ENCODE measurements around the gene CLCNKB. TPM values are rescaled to one million over a fixed set of nuclear protein-coding genes. Genes with fewer than 3 reads are reported as not detected.
"Not testable (repeated sequence)": the region's sequence is repeated elsewhere in the genome, so short reads cannot be mapped to it uniquely, and the experiment has no call there.

Gene CLCNKB
- total and polyA plus RNA-seq, 2 of the 13 experiments (the other 11 are each of a cell fraction or from before 2014, with no cell fraction given), result 0.04 TPM; not detected in 1

- H2AFZ ChIP-seq (ENCODE audit: low read length); H3K4me2 ChIP-seq (ENCODE audit: low read depth, low read length); BruUV-seq (replicated peaks); CTCF ChIA-PET (ENCODE audit: low intra/inter-chr PET ratio, low total read pairs); H4K20me1 ChIP-seq (ENCODE audit: insufficient read depth, low read length); FAIRE-seq; H3K9ac ChIP-seq (ENCODE audit: insufficient read depth, low read depth, low read length); H3K79me2 ChIP-seq (ENCODE audit: insufficient read depth, low read length); POLR2A ChIA-PET; H3K9me3 ChIP-seq (ENCODE audit: low read length); H3K4me3 ChIP-seq (replicated peaks in 1 of 3; ENCODE audit: insufficient read depth in 1 of 3, low read depth in 2 of 3, low read length in 3 of 3); DNase-seq (ENCODE audit: low spot score); intact Hi-C loops (cut with micrococcal nuclease; ENCODE audit: unreplicated experiment); ATAC-seq; in situ Hi-C loops (cut with HindIII; ENCODE audit: extremely low pct_ligation_motif_present, low pct_unique_long_range_greater_than_20kb); H3K27ac ChIP-seq (ENCODE audit: extremely low read length, insufficient read depth, low read length): not testable (repeated sequence)
- Histone ChIP-seq H3K27me3 (ENCODE audit: control insufficient read depth in 1 of 2, insufficient read depth in 2 of 2, low read length in 2 of 2) (peaks cover 0 to 10% of the 10 kb centered on the region in 2 experiments; a peak in 3 of 5 replicates), H3K4me1 (ENCODE audit: insufficient read depth, low read length) (peaks cover 50% of the 10 kb centered on the region), H3K36me3 (replicated peaks in 1 of 2; ENCODE audit: control insufficient read depth in 1 of 2, insufficient read depth in 2 of 2, low read length in 2 of 2) (peaks cover 0 to 11% of the 10 kb centered on the region in 2 experiments; a peak in 3 of 5 replicates)
- WGBS (ENCODE audit: low lambda C conversion rate), result 46% methylated on average over 10 of the region's 10 CpGs
- TF ChIP-seq ZNF441 (CRISPR knock-in tag; IDR thresholded peaks at IDR 0.05; ENCODE audit: borderline replicate concordance) (peak; percentile 95), ZNF770 (CRISPR knock-in tag; IDR thresholded peaks at IDR 0.05) (peak; percentile 49; the same call in 1 of the 2 replicates)
Measured at GRCh38 chr1:16001274-16001673, 42.3 kb upstream of the CLCNKB start.

DNA sequence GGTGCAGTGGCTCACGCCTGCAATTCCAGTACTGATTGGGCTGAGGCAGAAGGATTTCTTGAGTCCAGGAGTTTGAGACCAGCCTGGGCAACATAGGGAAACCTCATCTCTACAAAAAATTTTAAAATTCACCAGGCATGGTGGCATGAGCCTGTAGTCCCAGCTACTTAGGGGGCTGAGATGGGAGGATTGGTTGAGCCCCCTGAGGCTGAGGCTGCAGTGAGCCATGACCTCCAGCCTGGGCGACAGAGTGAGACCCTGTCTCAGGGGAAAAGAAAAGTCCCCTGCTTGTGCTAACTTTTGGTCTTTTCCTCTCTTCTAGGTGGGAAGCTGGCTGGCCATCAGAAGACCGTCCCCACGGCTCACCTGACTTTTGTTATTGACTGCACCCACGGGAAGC, 38.0 kb upstream of the CLCNKB start:
- 100% methylated on average over 4 of the region's 5 CpGs for WGBS (ENCODE audit: low lambda C conversion rate)
- intact Hi-C loops (cut with micrococcal nuclease; ENCODE audit: unreplicated experiment) (no loop called here), in situ Hi-C loops (cut with HindIII; ENCODE audit: extremely low pct_ligation_motif_present, low pct_unique_long_range_greater_than_20kb) (no loop called here)
- peak overlapping the region; percentile 8; the same call in 1 of the 2 replicates for H3K9ac ChIP-seq (ENCODE audit: insufficient read depth, low read depth, low read length)
- H3K4me3 ChIP-seq (replicated peaks in 1 of 3; ENCODE audit: insufficient read depth in 1 of 3, low read depth in 2 of 3, low read length in 3 of 3), result no peak overlapping the region
- no peak overlapping the region for H3K27ac ChIP-seq (ENCODE audit: extremely low read length, insufficient read depth, low read length)
- FAIRE-seq (no peak), ATAC-seq (no peak), DNase-seq (ENCODE audit: low spot score) (no peak)
- TF ChIP-seq ZNF530 (CRISPR knock-in tag; IDR thresholded peaks at IDR 0.05; ENCODE audit: low read depth) (no peak), ZNF460 (CRISPR knock-in tag; IDR thresholded peaks at IDR 0.05; ENCODE audit: borderline replicate concordance) (no peak), ZBTB25 (CRISPR knock-in tag; IDR thresholded peaks at IDR 0.05) (no peak), ZNF777 (CRISPR knock-in tag; IDR thresholded peaks at IDR 0.05) (no peak)
- TF ChIP-seq, protein P1, sequence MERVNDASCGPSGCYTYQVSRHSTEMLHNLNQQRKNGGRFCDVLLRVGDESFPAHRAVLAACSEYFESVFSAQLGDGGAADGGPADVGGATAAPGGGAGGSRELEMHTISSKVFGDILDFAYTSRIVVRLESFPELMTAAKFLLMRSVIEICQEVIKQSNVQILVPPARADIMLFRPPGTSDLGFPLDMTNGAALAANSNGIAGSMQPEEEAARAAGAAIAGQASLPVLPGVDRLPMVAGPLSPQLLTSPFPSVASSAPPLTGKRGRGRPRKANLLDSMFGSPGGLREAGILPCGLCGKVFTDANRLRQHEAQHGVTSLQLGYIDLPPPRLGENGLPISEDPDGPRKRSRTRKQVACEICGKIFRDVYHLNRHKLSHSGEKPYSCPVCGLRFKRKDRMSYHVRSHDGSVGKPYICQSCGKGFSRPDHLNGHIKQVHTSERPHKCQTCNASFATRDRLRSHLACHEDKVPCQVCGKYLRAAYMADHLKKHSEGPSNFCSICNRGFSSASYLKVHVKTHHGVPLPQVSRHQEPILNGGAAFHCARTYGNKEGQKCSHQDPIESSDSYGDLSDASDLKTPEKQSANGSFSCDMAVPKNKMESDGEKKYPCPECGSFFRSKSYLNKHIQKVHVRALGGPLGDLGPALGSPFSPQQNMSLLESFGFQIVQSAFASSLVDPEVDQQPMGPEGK (CRISPR knock-in tag; IDR thresholded peaks at IDR 0.05), result no peak
- CTCF ChIA-PET (ENCODE audit: low intra/inter-chr PET ratio, low total read pairs), result no interaction called here
- no peak overlapping the region for H2AFZ ChIP-seq (ENCODE audit: low read length)
- H3K36me3 ChIP-seq (replicated peaks in 1 of 2; ENCODE audit: control insufficient read depth in 1 of 2, insufficient read depth in 2 of 2, low read length in 2 of 2), result peaks cover 0 to 18% of the 10 kb centered on the region in 2 experiments
- peaks cover 20% of the 10 kb centered on the region; the same call in 1 of the 2 replicates for H4K20me1 ChIP-seq (ENCODE audit: insufficient read depth, low read length)
- H3K9me3 ChIP-seq (ENCODE audit: low read length), result no peaks in the 10 kb centered on the region
- peaks cover 58% of the 10 kb centered on the region for H3K4me1 ChIP-seq (ENCODE audit: insufficient read depth, low read length)
- POLR2A ChIA-PET, result no interaction called here
- peaks cover 10% of the 10 kb centered on the region for H3K79me2 ChIP-seq (ENCODE audit: insufficient read depth, low read length)
- no TSS peak for BruUV-seq (replicated peaks)
- peak overlapping the region; percentile 90 for H3K4me2 ChIP-seq (ENCODE audit: low read depth, low read length)
- no peaks in the 10 kb centered on the region for H3K27me3 ChIP-seq (ENCODE audit: control insufficient read depth in 1 of 2, insufficient read depth in 2 of 2, low read length in 2 of 2)

Measured in HepG2 (cell line).